NCI-H2227 treated with DMSO at 0.1 percent for 48 hours (cell line): ENCODE results near the gene AAMDC.

ENCODE experiments used
- DNase-seq: peaks from one replicate; lab custom pipeline; 2025; lab: John Stamatoyannopoulos, UW

The AAMDC gene

GRCh38 chr11:77820565-77821348, at the start of gene AAMDC, which contains the start of gene RSF1:
Gene AAMDC (plus strand): TSS chr11:77821144. CDS start chr11:77842497, 21,353 bp downstream.
Gene RSF1 (minus strand): TSS chr11:77820722. CDS start chr11:77820714, 8 bp downstream.
- peak; percentile 98 for DNase-seq

- DNase-seq = no peak
Measured at GRCh38 chr11:77775936-77776335, 45.0 kb upstream of the AAMDC start.

GRCh38 chr11:77776455-77776854, 44.5 kb upstream of the AAMDC start:
- DNase-seq = peak; percentile 22

- DNase-seq = no peak
Measured at GRCh38 chr11:77778118-77778517, 42.8 kb upstream of the AAMDC start.

- DNase-seq = no peak
Measured at GRCh38 chr11:77778549-77778948, 42.4 kb upstream of the AAMDC start.

GRCh38 chr11:77779935-77780334, 41.0 kb upstream of the AAMDC start:
- no peak for DNase-seq

GRCh38 chr11:77783025-77783424, 37.9 kb upstream of the AAMDC start:
- no peak for DNase-seq

- DNase-seq = no peak
Measured at GRCh38 chr11:77784572-77784971, 36.4 kb upstream of the AAMDC start.

- no peak for DNase-seq
Measured at GRCh38 chr11:77789061-77789730, 31.7 kb upstream of the AAMDC start.

GRCh38 chr11:77789731-77790476, 31.0 kb upstream of the AAMDC start:
- no peak for DNase-seq

GRCh38 chr11:77791301-77791700, 29.6 kb upstream of the AAMDC start:
- no peak for DNase-seq

GRCh38 chr11:77793972-77794371, 27.0 kb upstream of the AAMDC start:
- no peak for DNase-seq

GRCh38 chr11:77799338-77799737, 21.6 kb upstream of the AAMDC start:
- no peak for DNase-seq

- DNase-seq = no peak
Measured at GRCh38 chr11:77800449-77800848, 20.5 kb upstream of the AAMDC start.

GRCh38 chr11:77801477-77801876, 19.5 kb upstream of the AAMDC start:
- no peak for DNase-seq

- no peak for DNase-seq
Measured at GRCh38 chr11:77806415-77806814, 14.5 kb upstream of the AAMDC start.

- no peak for DNase-seq
Measured at GRCh38 chr11:77806993-77807392, 14.0 kb upstream of the AAMDC start.

- no peak for DNase-seq
Measured at GRCh38 chr11:77813256-77813655, 7.7 kb upstream of the AAMDC start.

- DNase-seq = no peak
Measured at GRCh38 chr11:77814848-77815247, 6.1 kb upstream of the AAMDC start.

- DNase-seq = no peak
Measured at GRCh38 chr11:77815459-77815858, 5.5 kb upstream of the AAMDC start.

- peak; percentile 88 for DNase-seq
Measured at GRCh38 chr11:77819411-77819920, 1.5 kb upstream of the AAMDC start.

GRCh38 chr11:77819921-77820564, 901 bp upstream of the AAMDC start:
- DNase-seq = peak; percentile 54
